IPS-NIHi11 (cell line): ENCODE measurements around the gene SCTR.

Experiments
- DNase-seq: peaks from one replicate; pipeline ENCODE4 v3.0.0; 2012; ENCODE audit warnings: mixed read lengths, low spot score

The SCTR gene

GRCh38 chr2:119523952-119524694 is at the start of gene SCTR:
Gene SCTR (minus strand): TSS chr2:119524483. CDS start chr2:119524226, 257 bp downstream.
- DNase-seq = peak; percentile 69

- no peak for DNase-seq
These were observed 43.0 kb upstream of the SCTR start for GRCh38 chr2:119567292-119567691.

GRCh38 chr2:119565481-119565880 is 41.2 kb upstream of the SCTR start:
- DNase-seq = no peak

- no peak for DNase-seq
These were observed 29.5 kb upstream of the SCTR start for GRCh38 chr2:119553687-119554344.

- DNase-seq = no peak
These were observed 28.6 kb upstream of the SCTR start for GRCh38 chr2:119552902-119553301.

GRCh38 chr2:119550856-119551255 is 26.6 kb upstream of the SCTR start:
- DNase-seq = no peak

GRCh38 chr2:119550346-119550745 is 26.1 kb upstream of the SCTR start:
- no peak for DNase-seq

- DNase-seq = no peak
These were observed 25.0 kb upstream of the SCTR start for GRCh38 chr2:119549241-119549640.

- no peak for DNase-seq
These were observed 24.3 kb upstream of the SCTR start for GRCh38 chr2:119548516-119549120.

GRCh38 chr2:119546447-119546767 is 22.1 kb upstream of the SCTR start:
- no peak for DNase-seq

- no peak for DNase-seq
These were observed 21.6 kb upstream of the SCTR start for GRCh38 chr2:119545754-119546446.

GRCh38 chr2:119544939-119545475 is 20.7 kb upstream of the SCTR start:
- DNase-seq = no peak

GRCh38 chr2:119544075-119544938 is 20.0 kb upstream of the SCTR start, which contains the start of gene CFAP221:
Gene CFAP221 (plus strand): TSS chr2:119544449. CDS start chr2:119546132, 1,683 bp downstream.
- DNase-seq = peak; percentile 97

GRCh38 chr2:119541476-119541875 is 17.2 kb upstream of the SCTR start:
- DNase-seq = no peak

GRCh38 chr2:119537792-119538191 is 13.5 kb upstream of the SCTR start:
- no peak for DNase-seq

- no peak for DNase-seq
These were observed 12.4 kb upstream of the SCTR start for GRCh38 chr2:119536707-119537106.

- DNase-seq = no peak
These were observed 11.9 kb upstream of the SCTR start for GRCh38 chr2:119536211-119536610.

GRCh38 chr2:119533560-119533959 is 9.3 kb upstream of the SCTR start:
- DNase-seq = no peak

- no peak for DNase-seq
These were observed 7.0 kb upstream of the SCTR start for GRCh38 chr2:119531292-119531691.

- no peak for DNase-seq
These were observed 3.7 kb upstream of the SCTR start for GRCh38 chr2:119527999-119528398.

GRCh38 chr2:119525614-119526013 is 1.3 kb upstream of the SCTR start:
- DNase-seq = no peak
